ENCODE measurements around the gene S100A7A.

S100A7A gene

DNA sequence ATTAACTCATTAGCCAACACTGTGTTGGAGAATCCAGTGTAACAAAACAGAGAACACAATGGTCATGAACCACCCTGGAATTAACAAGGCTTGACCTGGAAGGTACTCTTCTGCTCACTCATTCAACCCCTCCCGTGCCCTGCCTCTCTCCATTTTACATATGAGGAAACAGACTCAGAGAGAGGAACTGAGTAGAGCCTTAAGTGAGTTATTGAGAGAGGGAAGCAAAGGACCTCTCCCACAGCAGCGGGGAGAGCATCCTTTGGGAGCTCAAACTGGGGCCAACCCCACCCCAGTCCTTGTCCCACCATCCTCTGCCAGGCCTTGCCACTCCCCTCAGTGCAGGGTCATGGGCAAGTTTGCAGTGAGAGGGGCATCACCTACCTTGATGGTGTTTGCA lies 42.2 kb upstream of the S100A7A start:
- Mint-ChIP-seq H3K4me1 (no peaks in the 10 kb centered on the region), H3K36me3 (ENCODE audit: low read depth) (no peaks in the 10 kb centered on the region), H3K27me3 (ENCODE audit: low read depth, poor library complexity) (peaks cover 20% of the 10 kb centered on the region), H3K4me3 (no peak overlapping the region), H3K9me3 (peaks cover 17% of the 10 kb centered on the region), H3K27ac (no peak overlapping the region)
- TF ChIP-seq, protein P1, sequence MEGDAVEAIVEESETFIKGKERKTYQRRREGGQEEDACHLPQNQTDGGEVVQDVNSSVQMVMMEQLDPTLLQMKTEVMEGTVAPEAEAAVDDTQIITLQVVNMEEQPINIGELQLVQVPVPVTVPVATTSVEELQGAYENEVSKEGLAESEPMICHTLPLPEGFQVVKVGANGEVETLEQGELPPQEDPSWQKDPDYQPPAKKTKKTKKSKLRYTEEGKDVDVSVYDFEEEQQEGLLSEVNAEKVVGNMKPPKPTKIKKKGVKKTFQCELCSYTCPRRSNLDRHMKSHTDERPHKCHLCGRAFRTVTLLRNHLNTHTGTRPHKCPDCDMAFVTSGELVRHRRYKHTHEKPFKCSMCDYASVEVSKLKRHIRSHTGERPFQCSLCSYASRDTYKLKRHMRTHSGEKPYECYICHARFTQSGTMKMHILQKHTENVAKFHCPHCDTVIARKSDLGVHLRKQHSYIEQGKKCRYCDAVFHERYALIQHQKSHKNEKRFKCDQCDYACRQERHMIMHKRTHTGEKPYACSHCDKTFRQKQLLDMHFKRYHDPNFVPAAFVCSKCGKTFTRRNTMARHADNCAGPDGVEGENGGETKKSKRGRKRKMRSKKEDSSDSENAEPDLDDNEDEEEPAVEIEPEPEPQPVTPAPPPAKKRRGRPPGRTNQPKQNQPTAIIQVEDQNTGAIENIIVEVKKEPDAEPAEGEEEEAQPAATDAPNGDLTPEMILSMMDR (IDR thresholded peaks at IDR 0.05): no peak
- no peak for DNase-seq

DNA sequence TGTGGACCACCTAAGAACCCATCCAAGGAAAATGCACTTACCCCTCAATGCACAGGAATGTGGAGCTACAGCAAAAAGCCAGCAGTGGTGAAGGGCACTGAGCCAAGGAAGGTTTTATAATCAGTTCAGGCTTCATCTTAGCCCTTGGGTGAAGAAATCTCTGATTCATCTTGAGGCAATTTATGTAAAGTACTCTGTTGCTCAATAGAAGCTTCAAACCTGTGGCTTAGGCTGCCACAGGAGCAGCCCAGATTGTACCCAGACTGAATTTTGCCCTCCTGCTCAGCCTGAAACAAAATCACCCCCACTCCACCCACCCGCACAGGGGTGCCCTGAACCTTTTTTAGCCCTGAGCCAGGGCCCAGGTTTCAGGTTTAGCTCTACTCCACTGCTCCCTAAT lies 40.8 kb upstream of the S100A7A start, which contains the start of gene S100A12:
Gene S100A12, minus strand, starts transcription at position 111 of the 400 bp plus-strand sequence. CDS start 1,029 bp downstream, outside the sequence.
- H3K27me3 Mint-ChIP-seq (ENCODE audit: low read depth, poor library complexity): peaks cover 17% of the 10 kb centered on the region
- no peak within 1 kb of the TSS for H3K4me3 Mint-ChIP-seq
- no peak for DNase-seq
- TF ChIP-seq, protein P1 (IDR thresholded peaks at IDR 0.05): no peak
- no peaks in the 10 kb centered on the region for H3K4me1 Mint-ChIP-seq
- H3K36me3 Mint-ChIP-seq (ENCODE audit: low read depth): no peaks in the 10 kb centered on the region
- H3K9me3 Mint-ChIP-seq: peaks cover 21% of the 10 kb centered on the region
- no peak within 1 kb of the TSS for H3K27ac Mint-ChIP-seq

GRCh38 chr1:153379591-153379990 lies 36.7 kb upstream of the S100A7A start:
- Mint-ChIP-seq H3K4me3 (no peak overlapping the region), H3K36me3 (ENCODE audit: low read depth) (no peaks in the 10 kb centered on the region), H3K27me3 (ENCODE audit: low read depth, poor library complexity) (peaks cover 24% of the 10 kb centered on the region), H3K4me1 (no peaks in the 10 kb centered on the region), H3K9me3 (peaks cover 44% of the 10 kb centered on the region), H3K27ac (no peak overlapping the region)
- no peak for DNase-seq
- TF ChIP-seq, protein P1 (IDR thresholded peaks at IDR 0.05): no peak

DNA sequence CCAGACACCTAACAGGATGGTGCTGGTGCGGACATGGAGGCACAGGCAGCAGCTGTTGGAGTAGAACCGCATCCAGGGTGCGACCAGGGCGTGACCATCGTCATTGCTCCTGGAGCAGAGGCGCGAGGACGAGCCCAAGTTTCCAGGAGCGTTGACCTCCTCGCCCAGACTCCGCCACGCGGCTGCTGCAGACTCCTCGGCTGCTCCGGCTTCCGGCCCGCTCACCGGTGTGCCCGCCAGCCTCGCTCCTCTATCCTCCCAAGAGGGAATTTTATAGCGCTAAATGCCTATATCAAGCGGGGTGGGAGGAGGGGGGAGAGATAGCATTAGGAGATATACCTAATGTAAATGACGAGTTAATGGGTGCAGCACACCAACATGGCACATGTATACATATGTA lies 35.6 kb upstream of the S100A7A start:
- H3K4me1 Mint-ChIP-seq: no peaks in the 10 kb centered on the region
- no peak overlapping the region for H3K4me3 Mint-ChIP-seq
- H3K9me3 Mint-ChIP-seq: peaks cover 43% of the 10 kb centered on the region
- no peak overlapping the region for H3K27ac Mint-ChIP-seq
- TF ChIP-seq, protein P1 (IDR thresholded peaks at IDR 0.05): no peak
- peaks cover 21% of the 10 kb centered on the region for H3K27me3 Mint-ChIP-seq (ENCODE audit: low read depth, poor library complexity)
- no peak for DNase-seq
- H3K36me3 Mint-ChIP-seq (ENCODE audit: low read depth): no peaks in the 10 kb centered on the region

DNA sequence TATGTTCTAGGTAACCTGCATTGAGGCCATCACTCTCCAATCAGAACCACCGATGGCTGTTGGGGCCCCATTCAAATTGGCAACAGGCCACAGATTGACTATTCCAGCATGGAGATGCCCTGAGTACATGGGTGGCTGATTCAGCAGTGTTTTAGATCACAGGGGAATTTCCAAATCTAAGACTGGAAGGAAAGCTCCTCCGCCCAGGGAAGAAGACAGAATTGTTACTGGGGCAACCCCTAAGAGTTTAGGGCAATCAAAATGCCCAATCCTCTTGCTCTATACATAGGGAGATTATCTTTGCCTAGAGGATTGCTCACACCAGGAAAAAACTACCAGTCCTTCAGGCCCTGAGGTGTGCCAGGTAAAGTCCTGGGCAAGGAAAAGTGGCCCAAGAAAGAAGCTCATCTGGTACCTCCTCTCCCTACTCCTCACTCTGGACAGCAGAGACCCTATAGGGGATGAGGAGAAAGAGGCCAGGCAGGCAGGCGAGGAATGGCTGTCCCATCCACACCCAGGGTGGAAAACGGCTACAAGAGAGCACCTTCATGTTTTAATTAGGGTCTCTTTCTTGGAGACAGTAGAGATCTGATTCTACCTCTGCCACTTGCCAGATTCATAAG lies 31.3 kb upstream of the S100A7A start:
- TF ChIP-seq, protein P1 (IDR thresholded peaks at IDR 0.05): no peak
- Mint-ChIP-seq H3K9me3 (peaks cover 23% of the 10 kb centered on the region), H3K36me3 (ENCODE audit: low read depth) (no peaks in the 10 kb centered on the region), H3K27ac (no peak overlapping the region), H3K4me1 (no peaks in the 10 kb centered on the region), H3K27me3 (ENCODE audit: low read depth, poor library complexity) (peaks cover 19% of the 10 kb centered on the region), H3K4me3 (no peak overlapping the region)
- no peak for DNase-seq

DNA sequence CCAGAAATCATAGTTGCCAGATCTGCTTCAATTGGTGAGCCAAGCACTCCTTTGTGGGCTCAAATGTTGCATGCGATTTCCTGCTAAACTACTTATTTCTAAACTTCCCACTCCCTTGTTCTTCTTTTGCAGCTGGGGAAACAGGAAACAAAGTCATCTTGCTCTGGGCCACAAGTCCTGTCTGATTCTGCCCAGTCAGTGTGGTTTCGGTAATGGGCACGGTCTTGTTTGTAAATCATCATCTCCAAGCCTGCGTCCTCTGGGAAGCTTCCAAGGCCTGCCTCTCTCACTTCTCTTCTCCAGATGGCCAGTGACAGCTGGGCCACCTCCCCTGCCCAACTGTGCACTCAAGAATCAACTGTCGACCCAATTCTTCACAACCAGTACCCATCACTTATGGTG lies 29.8 kb upstream of the S100A7A start:
- TF ChIP-seq, protein P1 (IDR thresholded peaks at IDR 0.05): no peak
- H3K4me3 Mint-ChIP-seq: no peak overlapping the region
- H3K4me1 Mint-ChIP-seq: no peaks in the 10 kb centered on the region
- H3K9me3 Mint-ChIP-seq: peaks cover 17% of the 10 kb centered on the region
- no peaks in the 10 kb centered on the region for H3K36me3 Mint-ChIP-seq (ENCODE audit: low read depth)
- DNase-seq: no peak
- peaks cover 20% of the 10 kb centered on the region for H3K27me3 Mint-ChIP-seq (ENCODE audit: low read depth, poor library complexity)
- peak overlapping the region; percentile 62 for H3K27ac Mint-ChIP-seq

All from nephron progenitor cell (in vitro differentiated cells).